Measurements from ENCODE around the gene NGRN.

The NGRN gene

GRCh38 chr15:90227816-90228772 lies 37.4 kb upstream of the NGRN start:
- no peaks in the 10 kb centered on the region for H3K27me3 ChIP-seq (ENCODE audit: insufficient read depth, poor library complexity, severe bottlenecking)
- H3K4me1 ChIP-seq (ENCODE audit: insufficient read depth, poor library complexity, severe bottlenecking): no peaks in the 10 kb centered on the region
- ATAC-seq (ENCODE audit: low read depth) (no peak), DNase-seq (ENCODE audit: low spot score) (no peak)
- no peak for TF ChIP-seq CTCF (IDR thresholded peaks at IDR 0.05; ENCODE audit: poor library complexity, severe bottlenecking)
- no peak overlapping the region for H3K4me3 ChIP-seq (ENCODE audit: severe bottlenecking)
- H3K9me3 ChIP-seq (ENCODE audit: severe bottlenecking): no peaks in the 10 kb centered on the region
- H3K36me3 ChIP-seq (ENCODE audit: low read depth): peaks cover 90% of the 10 kb centered on the region
- H3K27ac ChIP-seq (ENCODE audit: poor library complexity, severe bottlenecking): no peak overlapping the region

GRCh38 chr15:90228960-90229359 lies 36.5 kb upstream of the NGRN start:
- ATAC-seq (ENCODE audit: low read depth): no peak
- no peak for TF ChIP-seq CTCF (IDR thresholded peaks at IDR 0.05; ENCODE audit: poor library complexity, severe bottlenecking)

GRCh38 chr15:90230071-90230494 lies 35.4 kb upstream of the NGRN start:
- DNase-seq (ENCODE audit: low spot score): no peak
- TF ChIP-seq CTCF (IDR thresholded peaks at IDR 0.05; ENCODE audit: poor library complexity, severe bottlenecking): no peak
- no peaks in the 10 kb centered on the region for H3K27me3 ChIP-seq (ENCODE audit: insufficient read depth, poor library complexity, severe bottlenecking)
- ATAC-seq (ENCODE audit: low read depth): no peak
- H3K9me3 ChIP-seq (ENCODE audit: severe bottlenecking): no peaks in the 10 kb centered on the region
- peaks cover 70% of the 10 kb centered on the region for H3K36me3 ChIP-seq (ENCODE audit: low read depth)
- H3K4me1 ChIP-seq (ENCODE audit: insufficient read depth, poor library complexity, severe bottlenecking): no peaks in the 10 kb centered on the region
- H3K4me3 ChIP-seq (ENCODE audit: severe bottlenecking): no peak overlapping the region
- peak overlapping the region; percentile 73 for H3K27ac ChIP-seq (ENCODE audit: poor library complexity, severe bottlenecking)

More at GRCh38 chr15:90228960-90229359, 36.5 kb upstream of the NGRN start:
- Histone ChIP-seq H3K4me3 (ENCODE audit: severe bottlenecking) (no peak overlapping the region), H3K9me3 (ENCODE audit: severe bottlenecking) (no peaks in the 10 kb centered on the region), H3K36me3 (ENCODE audit: low read depth) (peaks cover 81% of the 10 kb centered on the region), H3K27ac (ENCODE audit: poor library complexity, severe bottlenecking) (no peak overlapping the region), H3K4me1 (ENCODE audit: insufficient read depth, poor library complexity, severe bottlenecking) (no peaks in the 10 kb centered on the region), H3K27me3 (ENCODE audit: insufficient read depth, poor library complexity, severe bottlenecking) (no peaks in the 10 kb centered on the region)
- DNase-seq (ENCODE audit: low spot score): no peak

- no peak for TF ChIP-seq CTCF (IDR thresholded peaks at IDR 0.05; ENCODE audit: poor library complexity, severe bottlenecking)
- Histone ChIP-seq H3K4me3 (ENCODE audit: severe bottlenecking) (no peak overlapping the region), H3K27me3 (ENCODE audit: insufficient read depth, poor library complexity, severe bottlenecking) (no peaks in the 10 kb centered on the region), H3K36me3 (ENCODE audit: low read depth) (peaks cover 64% of the 10 kb centered on the region), H3K9me3 (ENCODE audit: severe bottlenecking) (no peaks in the 10 kb centered on the region), H3K4me1 (ENCODE audit: insufficient read depth, poor library complexity, severe bottlenecking) (no peaks in the 10 kb centered on the region), H3K27ac (ENCODE audit: poor library complexity, severe bottlenecking) (peak overlapping the region; percentile 73)
- ATAC-seq (ENCODE audit: low read depth) (no peak), DNase-seq (ENCODE audit: low spot score) (no peak)
Measured at GRCh38 chr15:90230610-90231009, 34.9 kb upstream of the NGRN start.

Data from RWPE2 (cell line).